Neural cell (in vitro differentiated cells): Measurements from ENCODE around the gene MCHR2.

Source experiments
- EP300 ChIP-seq: fragments of 450-650 bp; conservative IDR thresholded peaks from 2 replicates; pipeline ENCODE4 v1.6.1; 2014; ENCODE audit warnings: antibody characterized with exemption, mild to moderate bottlenecking, moderate library complexity; ENCODE audit not compliant: poor library complexity, severe bottlenecking
- EZH2 ChIP-seq: fragments of 200-600, 300-800 bp; shearing (Covaris generic), sonication (generic); IDR thresholded peaks from 2 replicates; pipeline ENCODE4 v1.6.1; 2014; ENCODE audit warnings: antibody characterized with exemption, low read length, borderline replicate concordance, mild to moderate bottlenecking; ENCODE audit not compliant: insufficient read depth, poor library complexity, severe bottlenecking
- MXI1 ChIP-seq: fragments of 450-650 bp; conservative IDR thresholded peaks from 2 replicates; pipeline ENCODE4 v1.6.1; 2014; ENCODE audit warnings: antibody characterized with exemption, mild to moderate bottlenecking; ENCODE audit not compliant: poor library complexity, severe bottlenecking
- POLR2AphosphoS5 ChIP-seq: IDR thresholded peaks from 2 replicates; pipeline ENCODE4 v1.6.1; 2012
- RAD21 ChIP-seq: fragments of 450-650 bp; conservative IDR thresholded peaks from 2 replicates; pipeline ENCODE4 v1.6.1; 2014; ENCODE audit warnings: antibody characterized with exemption, mild to moderate bottlenecking, moderate library complexity
- TAF1 ChIP-seq: IDR thresholded peaks from 2 replicates; pipeline ENCODE4 v1.6.1; 2012; ENCODE audit warnings: low read depth
- TF ChIP-seq, protein P1 (sequence below): fragments of 450-650 bp; IDR thresholded peaks from 2 replicates; pipeline ENCODE4 v1.5.1; 2014; ENCODE audit warnings: antibody characterized with exemption, mild to moderate bottlenecking, moderate library complexity; ENCODE audit not compliant: poor library complexity, severe bottlenecking
- TF ChIP-seq, protein P2 (sequence below): IDR thresholded peaks from 2 replicates; pipeline ENCODE4 v1.6.1; 2012; ENCODE audit warnings: borderline replicate concordance

GRCh38 chr6:99993146-99993532 lies 884 bp downstream of the MCHR2 start:
- TF ChIP-seq, protein P1, sequence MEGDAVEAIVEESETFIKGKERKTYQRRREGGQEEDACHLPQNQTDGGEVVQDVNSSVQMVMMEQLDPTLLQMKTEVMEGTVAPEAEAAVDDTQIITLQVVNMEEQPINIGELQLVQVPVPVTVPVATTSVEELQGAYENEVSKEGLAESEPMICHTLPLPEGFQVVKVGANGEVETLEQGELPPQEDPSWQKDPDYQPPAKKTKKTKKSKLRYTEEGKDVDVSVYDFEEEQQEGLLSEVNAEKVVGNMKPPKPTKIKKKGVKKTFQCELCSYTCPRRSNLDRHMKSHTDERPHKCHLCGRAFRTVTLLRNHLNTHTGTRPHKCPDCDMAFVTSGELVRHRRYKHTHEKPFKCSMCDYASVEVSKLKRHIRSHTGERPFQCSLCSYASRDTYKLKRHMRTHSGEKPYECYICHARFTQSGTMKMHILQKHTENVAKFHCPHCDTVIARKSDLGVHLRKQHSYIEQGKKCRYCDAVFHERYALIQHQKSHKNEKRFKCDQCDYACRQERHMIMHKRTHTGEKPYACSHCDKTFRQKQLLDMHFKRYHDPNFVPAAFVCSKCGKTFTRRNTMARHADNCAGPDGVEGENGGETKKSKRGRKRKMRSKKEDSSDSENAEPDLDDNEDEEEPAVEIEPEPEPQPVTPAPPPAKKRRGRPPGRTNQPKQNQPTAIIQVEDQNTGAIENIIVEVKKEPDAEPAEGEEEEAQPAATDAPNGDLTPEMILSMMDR, result no peak
- TF ChIP-seq EZH2 (no peak), POLR2AphosphoS5 (no peak), RAD21 (no peak), EP300 (no peak), TAF1 (no peak), MXI1 (no peak)
- TF ChIP-seq, protein P2, sequence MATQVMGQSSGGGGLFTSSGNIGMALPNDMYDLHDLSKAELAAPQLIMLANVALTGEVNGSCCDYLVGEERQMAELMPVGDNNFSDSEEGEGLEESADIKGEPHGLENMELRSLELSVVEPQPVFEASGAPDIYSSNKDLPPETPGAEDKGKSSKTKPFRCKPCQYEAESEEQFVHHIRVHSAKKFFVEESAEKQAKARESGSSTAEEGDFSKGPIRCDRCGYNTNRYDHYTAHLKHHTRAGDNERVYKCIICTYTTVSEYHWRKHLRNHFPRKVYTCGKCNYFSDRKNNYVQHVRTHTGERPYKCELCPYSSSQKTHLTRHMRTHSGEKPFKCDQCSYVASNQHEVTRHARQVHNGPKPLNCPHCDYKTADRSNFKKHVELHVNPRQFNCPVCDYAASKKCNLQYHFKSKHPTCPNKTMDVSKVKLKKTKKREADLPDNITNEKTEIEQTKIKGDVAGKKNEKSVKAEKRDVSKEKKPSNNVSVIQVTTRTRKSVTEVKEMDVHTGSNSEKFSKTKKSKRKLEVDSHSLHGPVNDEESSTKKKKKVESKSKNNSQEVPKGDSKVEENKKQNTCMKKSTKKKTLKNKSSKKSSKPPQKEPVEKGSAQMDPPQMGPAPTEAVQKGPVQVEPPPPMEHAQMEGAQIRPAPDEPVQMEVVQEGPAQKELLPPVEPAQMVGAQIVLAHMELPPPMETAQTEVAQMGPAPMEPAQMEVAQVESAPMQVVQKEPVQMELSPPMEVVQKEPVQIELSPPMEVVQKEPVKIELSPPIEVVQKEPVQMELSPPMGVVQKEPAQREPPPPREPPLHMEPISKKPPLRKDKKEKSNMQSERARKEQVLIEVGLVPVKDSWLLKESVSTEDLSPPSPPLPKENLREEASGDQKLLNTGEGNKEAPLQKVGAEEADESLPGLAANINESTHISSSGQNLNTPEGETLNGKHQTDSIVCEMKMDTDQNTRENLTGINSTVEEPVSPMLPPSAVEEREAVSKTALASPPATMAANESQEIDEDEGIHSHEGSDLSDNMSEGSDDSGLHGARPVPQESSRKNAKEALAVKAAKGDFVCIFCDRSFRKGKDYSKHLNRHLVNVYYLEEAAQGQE, result no peak
